ENCODE data around the gene SWSAP1. TPM values are rescaled to one million over a fixed set of nuclear protein-coding genes. Genes with fewer than 3 reads are reported as not detected.
"Not testable (repeated sequence)": the region's sequence is repeated elsewhere in the genome, so short reads cannot be mapped to it uniquely, and the experiment has no call there.

Gene SWSAP1, protein sequence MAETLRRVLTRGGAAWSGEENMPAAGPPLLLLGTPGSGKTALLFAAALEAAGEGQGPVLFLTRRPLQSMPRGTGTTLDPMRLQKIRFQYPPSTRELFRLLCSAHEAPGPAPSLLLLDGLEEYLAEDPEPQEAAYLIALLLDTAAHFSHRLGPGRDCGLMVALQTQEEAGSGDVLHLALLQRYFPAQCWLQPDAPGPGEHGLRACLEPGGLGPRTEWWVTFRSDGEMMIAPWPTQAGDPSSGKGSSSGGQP
- total RNA-seq, result 2.6 TPM

DNA sequence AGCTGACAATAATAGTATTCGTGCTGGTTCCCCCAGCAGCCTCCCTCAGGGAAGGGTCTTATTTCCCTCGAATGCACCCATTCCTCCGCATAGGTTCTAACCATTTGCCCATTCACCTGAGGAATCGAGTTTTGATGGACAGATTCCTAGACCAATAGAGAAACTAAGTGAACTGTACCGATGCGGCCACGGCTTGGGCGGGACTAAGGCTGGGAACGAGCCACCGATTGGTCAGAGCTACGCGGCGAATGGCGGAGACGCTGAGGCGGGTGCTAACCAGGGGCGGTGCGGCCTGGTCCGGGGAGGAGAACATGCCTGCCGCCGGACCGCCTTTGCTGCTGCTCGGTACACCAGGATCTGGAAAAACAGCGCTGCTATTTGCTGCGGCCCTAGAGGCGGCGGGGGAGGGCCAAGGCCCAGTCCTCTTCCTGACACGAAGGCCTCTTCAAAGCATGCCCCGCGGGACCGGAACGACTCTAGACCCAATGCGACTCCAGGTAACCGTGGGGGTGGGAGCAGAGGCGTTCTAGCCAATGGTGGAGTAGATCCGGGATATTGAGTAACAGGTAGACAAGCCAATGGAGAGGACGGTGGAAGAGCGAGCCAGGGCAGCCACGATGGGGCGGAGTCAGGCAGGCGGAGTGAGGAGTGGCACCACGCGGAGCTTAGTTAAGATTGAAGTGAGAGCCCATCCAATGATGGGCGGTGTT, at the start of gene SWSAP1:
SWSAP1 (plus strand) TSS at position 234 of the 710 bp plus-strand sequence; CDS start at position 249, 15 bp downstream.
- ATAC-seq, result peak; percentile 88

GRCh38 chr19:11324748-11325389, 49.6 kb upstream of the SWSAP1 start:
- DNase-seq (ENCODE audit: low spot score) (no peak), ATAC-seq (no peak)

More for the DNA sequence above, at the start of gene SWSAP1:
- DNase-seq (ENCODE audit: low spot score), result peak; percentile 99

DNA sequence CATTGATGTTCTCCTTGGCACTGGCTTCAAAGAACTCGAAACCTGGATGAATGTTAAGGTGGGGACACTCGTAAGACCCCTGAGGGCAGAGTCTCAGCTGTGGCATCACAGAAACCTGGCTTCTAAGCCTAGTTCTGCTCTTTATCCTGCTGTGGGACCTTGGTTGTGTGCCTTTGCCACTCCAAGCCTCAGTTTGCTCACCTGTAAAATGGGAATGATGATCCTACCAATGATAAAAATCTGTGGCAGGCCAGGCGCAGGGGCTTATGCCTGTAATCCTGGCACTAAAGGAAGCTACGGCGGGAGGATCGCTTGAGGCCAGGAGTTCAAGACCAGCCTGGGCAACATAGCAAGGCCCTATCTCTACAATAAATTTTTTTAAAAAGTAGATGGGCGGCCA, 48.9 kb upstream of the SWSAP1 start:
- ATAC-seq (no peak), DNase-seq (ENCODE audit: low spot score) (no peak)

- no peak for ATAC-seq
Measured at GRCh38 chr19:11330127-11330526, 44.3 kb upstream of the SWSAP1 start.

GRCh38 chr19:11331502-11331901, 43.0 kb upstream of the SWSAP1 start:
- DNase-seq (ENCODE audit: low spot score), result no peak
- no peak for ATAC-seq

More at GRCh38 chr19:11330127-11330526, 44.3 kb upstream of the SWSAP1 start:
- no peak for DNase-seq (ENCODE audit: low spot score)

- no peak for DNase-seq (ENCODE audit: low spot score)
- no peak for ATAC-seq
Measured at GRCh38 chr19:11332822-11333221, 41.6 kb upstream of the SWSAP1 start.

GRCh38 chr19:11333838-11334237, 40.6 kb upstream of the SWSAP1 start:
- ATAC-seq; DNase-seq (ENCODE audit: low spot score): not testable (repeated sequence)

- DNase-seq (ENCODE audit: low spot score) (no peak), ATAC-seq (no peak)
Measured at GRCh38 chr19:11335449-11336146, 38.9 kb upstream of the SWSAP1 start.

- no peak for ATAC-seq
- DNase-seq (ENCODE audit: low spot score), result no peak
Measured at GRCh38 chr19:11337080-11337479, 37.4 kb upstream of the SWSAP1 start.

- DNase-seq (ENCODE audit: low spot score) (no peak), ATAC-seq (no peak)
Measured at GRCh38 chr19:11338121-11338520, 36.3 kb upstream of the SWSAP1 start.

GRCh38 chr19:11338569-11339253, 35.8 kb upstream of the SWSAP1 start:
- ATAC-seq (peak; percentile 9), DNase-seq (ENCODE audit: low spot score) (no peak)

GRCh38 chr19:11339254-11340098, 35.0 kb upstream of the SWSAP1 start, which contains the start of gene RAB3D:
Gene RAB3D (minus strand): TSS chr19:11339657. CDS start chr19:11337399, 2,258 bp downstream.
- peak; percentile 79 for DNase-seq (ENCODE audit: low spot score)
- peak; percentile 79 for ATAC-seq

DNA sequence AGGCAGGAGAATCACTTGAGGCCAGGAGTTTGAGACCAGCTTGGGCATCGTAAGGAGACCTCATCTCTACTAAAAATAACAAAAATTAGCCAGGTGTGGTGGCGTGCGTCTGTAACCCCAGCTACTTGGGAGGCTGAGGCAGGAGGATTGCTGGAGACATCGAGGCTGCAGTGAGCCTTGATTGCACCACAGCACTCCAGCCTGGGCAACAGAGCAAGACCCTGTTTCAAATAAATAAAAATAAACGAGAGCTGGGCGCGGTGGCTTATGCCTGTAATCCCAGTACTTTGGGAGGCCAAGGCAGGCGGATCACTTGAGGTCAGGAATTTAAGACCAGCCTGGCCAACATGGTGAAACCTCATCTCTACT, 34.4 kb upstream of the SWSAP1 start:
- ATAC-seq; DNase-seq (ENCODE audit: low spot score): not testable (repeated sequence)

GRCh38 chr19:11342429-11342828, 32.0 kb upstream of the SWSAP1 start:
- DNase-seq (ENCODE audit: low spot score) (no peak), ATAC-seq (no peak)

- peak; percentile 47 for ATAC-seq
- peak; percentile 76 for DNase-seq (ENCODE audit: low spot score)
Measured at GRCh38 chr19:11345122-11345803, 29.2 kb upstream of the SWSAP1 start.

DNA sequence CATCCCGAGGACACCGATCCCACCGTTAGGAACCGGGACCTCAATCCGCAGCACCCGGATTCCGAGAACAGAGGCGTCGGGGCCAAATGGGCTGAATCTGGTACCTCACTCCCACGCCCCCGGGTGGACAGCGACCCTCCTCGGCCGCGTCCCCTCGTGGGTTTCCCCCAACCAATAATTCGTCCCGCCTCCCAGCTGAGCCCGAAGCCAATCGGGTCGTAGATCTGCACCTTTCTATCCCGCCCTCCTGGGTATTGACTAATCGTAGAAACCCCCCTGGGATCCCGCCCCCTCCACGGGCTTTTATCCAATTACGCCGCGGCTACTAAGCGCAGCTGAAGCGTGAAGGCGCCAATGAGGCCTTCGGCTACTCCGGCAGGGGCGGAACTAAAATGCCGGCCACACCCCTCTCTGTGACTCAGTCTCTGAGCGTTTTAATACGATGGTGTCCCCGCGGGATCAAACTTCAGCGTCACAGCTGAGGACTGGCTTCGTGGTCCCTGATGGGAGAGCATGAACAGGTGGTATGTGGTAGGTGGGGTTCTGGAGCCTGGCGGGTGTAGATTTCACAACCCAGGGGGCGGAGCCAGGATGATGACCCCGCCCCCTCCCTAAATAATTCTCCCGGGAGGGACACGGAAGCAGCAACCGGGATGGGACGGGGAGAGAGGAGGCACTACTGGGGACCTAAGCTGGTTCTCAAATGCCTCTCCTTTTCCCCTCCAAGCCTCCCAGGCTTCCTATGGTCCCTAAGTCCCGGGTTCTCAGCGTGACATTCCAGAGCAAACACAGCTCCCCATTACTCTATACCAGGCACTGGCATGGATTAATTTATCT, 28.1 kb upstream of the SWSAP1 start, which contains the start of the genes CCDC159 and TMEM205:
CCDC159 (plus strand) TSS at position 416 of the 837 bp plus-strand sequence; CDS start at position 504, 88 bp downstream.
TMEM205 (minus strand) TSS at position 165 of the 837 bp plus-strand sequence. CDS start 649 bp downstream, outside the sequence.
- ATAC-seq (peak; percentile 88), DNase-seq (ENCODE audit: low spot score) (peak; percentile 99)

- ATAC-seq, result no peak
- DNase-seq (ENCODE audit: low spot score), result no peak
Measured at GRCh38 chr19:11347546-11348039, 26.9 kb upstream of the SWSAP1 start.

DNA sequence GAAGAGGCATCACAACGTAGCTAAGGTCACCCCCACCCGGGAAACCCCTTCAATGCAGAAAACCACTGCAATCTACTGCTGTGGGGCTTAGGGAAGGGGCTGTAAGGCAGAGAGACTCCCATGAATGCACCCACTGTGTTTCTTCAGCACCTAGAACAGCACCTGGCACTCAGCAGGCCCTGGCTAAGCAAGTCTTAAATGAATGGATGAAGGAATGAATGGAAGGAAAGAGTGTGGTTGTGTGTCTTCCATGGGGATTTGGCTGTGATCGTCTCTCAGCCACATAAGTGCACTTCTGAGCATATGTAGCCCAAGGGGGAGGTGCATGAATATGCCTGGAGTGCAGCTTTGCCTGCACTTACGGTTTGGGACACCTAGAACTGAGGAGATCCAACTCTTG, 25.3 kb upstream of the SWSAP1 start:
- DNase-seq (ENCODE audit: low spot score) (no peak), ATAC-seq (no peak)
